GM18909 (cell line): ENCODE measurements around the gene ACHE.
"Not testable (repeated sequence)": the region's sequence is repeated elsewhere in the genome, so short reads cannot be mapped to it uniquely, and the experiment has no call there.

Experiments
- ATAC-seq: cut with Tn5 transposase; IDR thresholded peaks from one replicate; pipeline ENCODE4 v1.9.1; 2021; ENCODE audit warnings: mild to moderate bottlenecking; ENCODE audit not compliant: unreplicated experiment, poor library complexity

ACHE gene

DNA sequence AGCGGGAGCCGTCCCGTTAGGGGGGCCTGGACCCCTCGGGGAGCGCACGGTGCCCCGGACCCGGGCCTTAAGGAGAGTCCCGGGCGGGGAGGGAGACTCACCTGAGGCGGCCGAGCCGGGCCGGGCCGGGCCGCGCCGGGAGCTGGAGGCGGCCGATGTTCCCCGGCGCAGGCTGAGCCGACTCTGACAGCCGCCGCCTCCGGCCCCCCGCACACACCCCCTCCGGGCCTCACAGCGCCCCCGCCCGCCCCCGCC is at the start of gene ACHE:
ACHE (minus strand) TSS at position 188 of the 255 bp plus-strand sequence. CDS start 1,656 bp downstream, outside the sequence.
- no peak for ATAC-seq

DNA sequence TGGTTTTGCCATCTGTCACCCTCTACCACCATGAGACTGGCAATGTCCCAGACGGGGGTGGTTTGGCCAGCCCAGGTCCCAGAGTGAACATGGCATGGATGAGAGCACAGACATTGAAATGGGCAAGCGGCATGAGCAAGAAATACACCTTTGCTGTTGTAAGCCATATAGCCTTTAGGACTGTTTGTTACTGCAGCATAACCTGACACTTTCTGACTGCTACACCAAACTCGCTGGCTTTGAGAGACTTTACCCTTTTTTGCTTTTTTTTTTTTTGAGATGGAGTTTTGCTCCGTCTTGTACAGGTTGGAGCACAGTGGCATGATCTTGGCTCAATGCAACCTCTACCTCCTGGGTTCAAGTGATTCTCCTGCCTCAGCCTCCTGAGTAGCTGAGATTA is 48.5 kb upstream of the ACHE start:
- ATAC-seq: no peak

DNA sequence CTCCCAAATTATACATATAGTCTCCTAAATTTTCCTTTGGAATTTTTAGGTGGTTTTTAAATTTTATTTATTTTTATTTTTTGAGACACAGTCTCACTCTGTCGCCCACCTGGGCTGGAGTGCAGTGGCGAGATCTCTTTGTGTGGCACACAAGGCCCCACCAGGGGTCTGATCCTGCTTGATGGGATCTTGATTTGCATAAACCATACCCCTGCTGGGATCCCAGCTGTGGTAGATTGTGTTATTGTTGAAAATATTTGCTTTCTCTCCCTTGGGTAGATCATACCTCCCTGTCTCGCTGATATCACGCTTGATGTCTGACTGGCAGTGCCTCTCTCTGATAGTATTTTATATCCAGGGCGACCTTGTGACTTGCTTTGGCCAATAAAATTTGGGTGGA is 48.0 kb upstream of the ACHE start:
- no peak for ATAC-seq

DNA sequence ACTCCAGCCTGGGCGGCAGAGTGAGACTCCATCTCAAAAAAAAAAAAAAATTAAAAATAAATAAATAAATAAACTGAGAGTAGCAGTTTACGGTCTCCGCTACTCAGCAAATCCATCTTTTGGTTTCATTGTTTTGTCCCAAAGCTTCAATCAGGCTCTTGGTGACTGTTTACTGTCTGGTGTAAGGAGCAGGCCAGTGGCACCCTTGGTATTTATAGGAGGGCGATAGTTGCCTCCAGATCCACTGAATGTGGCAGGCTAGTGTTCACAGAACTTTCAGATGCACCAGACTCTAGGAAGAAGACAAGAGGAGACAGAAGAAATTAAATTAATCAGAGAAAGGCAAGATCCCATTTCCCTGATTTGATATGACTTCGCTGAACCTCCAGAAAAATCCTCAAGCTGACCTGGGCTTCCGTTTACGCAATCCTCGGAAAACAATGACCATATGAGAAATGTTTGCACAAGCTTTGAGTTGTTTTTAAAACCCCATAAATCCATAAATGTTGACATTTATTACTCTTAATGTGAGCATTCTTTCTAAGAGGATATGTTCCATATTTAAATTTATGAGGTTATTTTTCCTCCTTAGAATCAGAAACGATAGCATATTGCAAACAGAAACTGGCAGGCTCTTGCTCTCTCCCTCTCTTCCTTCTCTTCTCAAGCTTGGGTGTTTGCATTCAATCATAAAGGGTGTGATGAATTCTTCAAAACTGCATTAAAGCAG is 46.5 kb upstream of the ACHE start:
- no peak for ATAC-seq

GRCh38 chr7:100936167-100936566 is 40.5 kb upstream of the ACHE start:
- ATAC-seq: not testable (repeated sequence)

GRCh38 chr7:100935381-100935780 is 39.7 kb upstream of the ACHE start:
- not testable (repeated sequence) for ATAC-seq

GRCh38 chr7:100933734-100934133 is 38.0 kb upstream of the ACHE start:
- no peak for ATAC-seq

- no peak for ATAC-seq
Observed at GRCh38 chr7:100929808-100930174, 34.1 kb upstream of the ACHE start.

DNA sequence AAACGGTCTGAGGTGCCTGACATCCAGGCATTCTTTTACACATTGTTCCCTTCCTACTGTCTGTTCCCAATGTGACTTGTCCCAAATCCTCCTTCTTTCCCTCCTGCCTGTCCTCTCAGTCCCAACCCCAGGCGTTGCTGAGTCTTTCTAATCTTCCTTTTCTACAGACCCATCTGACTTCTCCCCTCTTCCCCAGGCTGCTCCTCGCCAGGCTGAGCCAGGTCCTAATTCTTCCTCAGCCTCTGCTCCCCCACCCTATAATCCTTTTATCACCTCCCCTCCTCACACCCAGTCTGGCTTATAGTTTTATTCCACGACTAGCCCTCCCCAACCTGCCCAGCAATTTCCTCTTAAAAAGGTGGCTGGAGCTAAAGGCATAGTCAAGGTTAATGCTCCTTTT is 27.9 kb upstream of the ACHE start:
- not testable (repeated sequence) for ATAC-seq

DNA sequence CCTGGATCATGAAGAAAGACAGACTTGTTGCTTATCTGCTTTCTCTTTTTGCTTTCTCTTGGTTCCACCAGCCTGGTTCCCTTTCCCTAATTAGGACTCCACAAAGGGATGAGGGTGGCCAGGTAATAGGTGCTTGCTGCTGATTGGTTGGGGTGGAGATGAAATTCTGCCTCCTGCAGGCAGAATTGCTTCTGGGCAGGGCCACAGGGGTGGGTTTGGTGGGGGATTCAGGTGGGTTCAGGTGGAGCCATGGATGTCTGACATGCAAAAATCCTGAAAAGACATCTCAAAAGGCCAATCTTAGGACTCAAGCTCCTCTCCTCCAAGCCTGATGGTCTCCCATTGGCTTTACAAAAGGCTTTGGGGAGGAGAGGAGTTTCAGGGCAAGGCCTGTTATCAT is 25.4 kb upstream of the ACHE start:
- no peak for ATAC-seq

DNA sequence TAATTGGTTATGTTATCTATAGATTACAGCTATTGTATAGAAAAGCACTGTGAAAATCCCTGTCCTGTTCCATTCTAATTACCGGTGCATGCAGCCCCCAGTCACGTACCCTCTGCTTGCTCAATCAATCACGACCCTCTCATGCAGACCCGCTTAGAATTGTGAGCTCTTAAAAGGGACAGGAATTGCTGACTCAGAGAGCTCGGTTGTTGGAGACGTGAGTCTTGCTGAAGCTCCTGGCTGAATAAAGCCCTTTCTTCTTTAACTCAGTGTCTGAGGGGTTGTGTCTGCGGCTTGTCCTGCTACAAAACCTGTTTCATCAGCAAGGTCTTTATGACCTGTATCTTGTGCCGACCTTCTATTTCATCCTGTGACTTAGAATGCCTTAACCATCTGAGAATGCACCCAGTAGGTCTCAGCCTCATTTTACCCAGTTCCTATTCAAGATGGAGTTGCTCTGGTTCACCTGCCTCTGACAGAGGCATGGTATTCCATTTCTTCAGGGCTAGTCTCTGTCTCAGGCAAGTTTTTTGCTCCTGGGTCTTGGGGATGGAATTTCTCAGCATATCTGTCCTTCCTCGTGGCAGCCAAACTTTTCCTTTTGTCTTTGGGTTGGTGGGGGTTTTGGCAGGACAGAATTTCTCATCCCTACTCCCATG is 24.2 kb upstream of the ACHE start:
- not testable (repeated sequence) for ATAC-seq

DNA sequence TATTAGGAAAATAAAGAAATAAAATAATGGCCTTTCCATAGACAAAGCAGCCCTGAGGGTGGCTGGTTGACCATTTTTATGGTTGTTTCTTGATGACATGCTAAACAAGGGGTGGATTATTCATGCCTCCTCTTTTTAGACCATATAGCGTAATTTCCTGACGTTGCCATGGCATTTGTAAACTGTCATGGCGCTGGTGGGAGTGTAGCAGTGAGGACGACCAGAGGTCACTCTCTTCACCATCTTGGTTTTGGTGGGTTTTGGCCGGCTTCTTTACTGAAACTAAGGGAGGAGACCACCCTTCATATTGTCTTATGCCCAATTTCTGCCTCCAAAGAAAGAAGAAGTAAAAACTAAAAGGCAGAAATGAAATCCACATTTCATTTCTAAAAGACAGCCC is 23.6 kb upstream of the ACHE start:
- not testable (repeated sequence) for ATAC-seq

- no peak for ATAC-seq
Observed at GRCh38 chr7:100914879-100915447, 19.3 kb upstream of the ACHE start.

DNA sequence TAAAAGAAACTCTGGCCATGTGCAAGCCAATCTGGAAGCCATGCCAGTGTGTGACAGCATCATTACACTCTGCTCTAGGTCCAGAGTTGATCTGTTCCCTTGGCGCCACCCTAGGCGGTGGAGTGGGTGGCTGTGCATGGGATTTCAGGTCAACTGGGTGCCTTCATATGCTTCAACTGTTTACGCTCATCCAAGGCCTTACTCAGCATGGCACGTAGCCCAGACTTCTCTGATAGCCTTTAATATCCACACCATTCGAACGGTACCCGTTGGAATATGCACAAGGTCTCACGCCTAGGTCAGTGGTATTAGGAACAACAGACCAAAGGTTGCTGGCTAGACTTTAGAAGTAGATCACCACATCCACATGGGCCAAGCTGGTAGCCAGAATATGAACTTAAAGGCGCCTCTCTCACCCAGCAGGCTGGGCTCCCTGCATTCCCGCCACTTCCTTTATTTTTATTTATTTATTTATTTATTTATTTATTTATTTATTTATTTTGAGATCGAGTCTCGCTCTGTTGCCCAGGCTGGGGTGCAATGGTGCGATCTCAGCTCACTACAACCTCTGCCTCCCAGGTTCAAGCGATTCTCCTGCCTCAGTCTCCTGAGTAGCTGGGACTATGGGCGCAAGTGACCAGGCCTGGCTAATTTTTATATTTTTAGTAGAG is 18.7 kb upstream of the ACHE start:
- no peak for ATAC-seq

DNA sequence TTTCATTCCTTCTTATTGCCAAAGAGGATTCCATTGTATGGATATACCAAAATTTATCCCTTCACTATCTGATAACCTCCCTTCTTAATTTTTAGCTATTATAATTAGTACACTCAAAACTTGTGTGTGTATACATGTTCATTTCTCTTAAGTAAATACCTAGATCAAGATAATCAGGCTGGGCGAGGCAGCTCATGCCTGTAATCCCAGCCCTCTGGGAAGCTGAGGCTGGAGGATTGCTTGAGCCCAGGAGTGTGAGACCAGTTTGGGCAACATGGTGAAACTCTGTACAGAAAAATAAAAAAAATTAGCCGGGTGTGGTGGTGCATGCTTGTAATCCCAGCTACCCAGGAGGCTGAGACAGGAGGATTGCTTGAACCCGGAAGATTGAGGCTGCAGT is 15.8 kb upstream of the ACHE start:
- ATAC-seq: no peak

GRCh38 chr7:100910443-100910842 is 14.8 kb upstream of the ACHE start:
- not testable (repeated sequence) for ATAC-seq

DNA sequence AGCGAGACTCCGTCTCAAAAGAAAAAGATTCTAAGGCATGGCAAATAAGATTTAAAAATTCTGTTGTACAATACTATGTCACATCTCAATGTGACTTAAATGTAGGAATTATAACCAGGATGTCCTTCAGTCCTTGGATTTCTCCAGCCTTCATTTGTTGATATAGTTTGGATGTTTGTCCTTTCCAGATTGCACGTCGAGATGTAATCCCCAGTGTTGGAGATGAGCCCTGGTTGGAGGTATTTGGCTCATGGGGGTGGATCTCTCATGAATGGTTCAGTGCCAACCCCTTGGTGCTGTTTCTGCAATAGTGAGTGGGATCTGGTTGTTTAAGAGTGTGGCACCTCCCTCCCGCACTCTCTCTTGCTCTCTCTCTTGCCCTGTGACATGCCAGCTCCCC is 12.8 kb upstream of the ACHE start:
- no peak for ATAC-seq

DNA sequence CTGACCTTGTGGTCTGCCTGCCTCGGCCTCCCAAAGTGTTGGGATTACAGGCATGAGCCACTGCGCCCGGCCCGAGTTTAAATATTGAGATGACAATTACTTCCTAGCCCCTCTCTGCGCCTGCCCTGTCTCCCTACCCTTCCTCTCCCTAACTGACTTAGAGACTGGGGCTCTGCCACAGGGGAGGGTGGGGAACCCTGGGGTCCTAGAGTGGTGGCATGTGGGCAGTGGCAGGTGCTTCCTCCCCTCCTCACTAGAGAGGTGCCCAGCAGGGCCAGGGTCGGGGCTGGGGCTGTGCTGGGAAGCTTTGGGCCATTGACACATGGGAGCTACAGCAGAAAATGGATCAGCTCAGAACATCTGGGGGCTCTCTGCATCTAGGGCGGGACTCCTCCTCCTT is 7.0 kb upstream of the ACHE start:
- ATAC-seq: no peak

DNA sequence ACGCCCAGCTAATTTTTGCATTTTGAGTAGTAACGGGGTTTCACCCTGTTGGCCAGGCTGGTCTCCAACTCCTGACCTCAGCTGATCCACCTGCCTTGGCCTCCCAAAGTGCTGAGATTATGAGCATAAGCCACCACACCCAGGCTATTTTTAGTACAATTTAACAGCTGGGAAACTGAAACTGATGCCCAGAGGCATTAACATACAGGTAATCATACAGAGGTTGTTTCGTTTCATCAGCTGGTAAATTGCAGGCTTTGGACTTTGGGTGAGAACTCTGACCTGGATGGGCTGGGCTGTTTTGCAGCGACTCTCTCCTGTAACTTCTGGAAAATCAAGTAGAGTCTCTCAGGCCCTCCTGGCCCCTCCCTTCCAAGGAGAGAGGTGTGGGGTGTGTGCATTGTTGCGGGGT is 6.2 kb upstream of the ACHE start:
- ATAC-seq: no peak

DNA sequence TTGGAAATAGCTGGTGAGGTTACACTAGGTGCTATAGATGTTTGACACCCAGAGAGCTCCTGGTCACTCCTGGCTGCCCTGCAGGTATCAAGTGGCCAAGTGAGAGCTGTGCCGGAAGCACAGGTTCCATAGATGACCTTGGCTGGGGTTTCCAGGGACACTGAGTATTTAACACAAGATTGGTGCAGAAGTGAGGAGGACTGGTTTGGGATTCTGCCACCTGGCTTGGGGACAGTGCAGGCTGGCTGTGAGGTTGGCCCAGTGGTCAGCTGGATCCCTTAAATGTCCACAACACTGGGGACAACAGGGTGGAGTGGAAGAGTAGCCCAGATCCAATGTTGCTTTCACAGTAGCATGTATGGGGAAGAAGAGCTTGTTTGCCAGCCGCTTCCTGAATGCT is 5.3 kb upstream of the ACHE start:
- no peak for ATAC-seq

DNA sequence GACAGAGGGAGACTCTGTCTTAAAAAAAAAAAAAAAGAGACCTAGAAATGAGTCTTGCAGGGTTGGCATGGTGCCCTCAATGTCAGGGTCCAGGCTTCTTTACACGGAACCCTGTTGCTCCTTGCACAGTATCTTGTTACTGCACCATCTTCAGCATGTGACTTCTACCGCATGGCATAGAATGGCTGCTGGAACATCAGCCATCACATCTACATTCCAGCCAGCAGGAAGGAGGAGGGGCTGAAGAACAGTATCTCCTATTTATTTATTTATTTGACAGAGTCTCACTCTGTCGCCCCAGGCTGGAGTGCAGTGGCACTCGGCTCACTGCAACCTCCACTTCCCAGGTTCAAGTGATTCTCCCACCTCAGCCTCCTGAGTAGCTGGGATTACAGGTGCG is 3.7 kb upstream of the ACHE start:
- no peak for ATAC-seq
